Uterus (tissue), 4 donors: ENCODE measurements around the gene GLDC. TPM values are rescaled to one million over a fixed set of nuclear protein-coding genes. Genes with fewer than 3 reads are reported as not detected.
"Not testable (repeated sequence)": the region's sequence is repeated elsewhere in the genome, so short reads cannot be mapped to it uniquely, and the experiment has no call there.

ENCODE experiments used
- DNase-seq, 2 donors: peaks; one replicate each; pipeline ENCODE4 v3.0.0-alpha.2; 2019 to 2020
- H3K27ac ChIP-seq, 2 donors: fragments of 200-600 bp; sonication (generic); 1 replicate in 1 of 2; 2 replicates in 1 of 2; pipeline ENCODE4 v1.5.1; 2016 to 2018
- H3K27me3 ChIP-seq, 2 donors: fragments of 200-600 bp; sonication (generic); one replicate each; pipeline ENCODE4 v1.5.1; 2018 to 2019; ENCODE audit warnings: control low read depth in 1 of 2
- H3K36me3 ChIP-seq, 2 donors: fragments of 200-600 bp; sonication (generic); one replicate each; pipeline ENCODE4 v1.5.1; 2019; ENCODE audit warnings: control low read depth in 1 of 2
- H3K4me1 ChIP-seq, 2 donors: fragments of 200-600 bp; sonication (generic); one replicate each; pipeline ENCODE4 v1.5.1; 2018 to 2019; ENCODE audit warnings: control low read depth in 1 of 2
- H3K4me3 ChIP-seq, 2 donors: fragments of 200-600 bp; sonication (generic); 1 replicate in 1 of 2; 2 replicates in 1 of 2; pipeline ENCODE4 v1.5.1; 2018 to 2019; ENCODE audit warnings: mild to moderate bottlenecking in 1 of 2
- H3K9me3 ChIP-seq, 2 donors: fragments of 200-600 bp; sonication (generic); one replicate each; pipeline ENCODE4 v1.5.1; 2019; ENCODE audit warnings: control low read depth in 1 of 2
- POLR2A ChIP-seq, 2 donors: fragments of 450-650 bp; IDR thresholded peaks; one replicate each; pipeline ENCODE4 v1.6.1; 2016; ENCODE audit warnings: antibody characterized with exemption in 2 of 2, mild to moderate bottlenecking in 1 of 2, moderate library complexity in 1 of 2
- intact Hi-C: fragments of 100-400 bp; cut with DNase I; formaldehyde crosslinking; loops from one replicate; pipeline ENCODE4 v1.15.1; 2023; ENCODE audit warnings: low total_unique reads
- total RNA-seq, 4 donors: library from RNA; depleted of rRNA in 3 of 4; stranded (reverse); fragments of >200 nt in 3 of 4; gene quantifications; one replicate each; pipeline versions ENCODE4 v1.1.0 to v1.2.4, GENCODE V29; 2014 to 2023
- TF ChIP-seq, protein P1 (sequence below), 4 experiments: fragments of 200-600 bp in 2 of 4; fragments of 450-650 bp in 2 of 4; sonication (generic) in 2 of 4; IDR thresholded peaks; one replicate each; pipeline ENCODE4 v1.5.1; 2016 to 2019; ENCODE audit warnings: antibody characterized with exemption in 4 of 4, mild to moderate bottlenecking in 2 of 4, moderate library complexity in 1 of 4
- donor health status: DM: yes; HTN: yes; CAD: no.

GLDC gene
- total RNA-seq, 4 donors from 2014 or later: 0.26 to 8.4 (median 0.79) TPM; not detected in 1

GRCh38 chr9:6552033-6552432 lies 93.5 kb downstream of the GLDC start:
- TF ChIP-seq POLR2A (IDR thresholded peaks at IDR 0.05): no peak
- TF ChIP-seq, protein P1, sequence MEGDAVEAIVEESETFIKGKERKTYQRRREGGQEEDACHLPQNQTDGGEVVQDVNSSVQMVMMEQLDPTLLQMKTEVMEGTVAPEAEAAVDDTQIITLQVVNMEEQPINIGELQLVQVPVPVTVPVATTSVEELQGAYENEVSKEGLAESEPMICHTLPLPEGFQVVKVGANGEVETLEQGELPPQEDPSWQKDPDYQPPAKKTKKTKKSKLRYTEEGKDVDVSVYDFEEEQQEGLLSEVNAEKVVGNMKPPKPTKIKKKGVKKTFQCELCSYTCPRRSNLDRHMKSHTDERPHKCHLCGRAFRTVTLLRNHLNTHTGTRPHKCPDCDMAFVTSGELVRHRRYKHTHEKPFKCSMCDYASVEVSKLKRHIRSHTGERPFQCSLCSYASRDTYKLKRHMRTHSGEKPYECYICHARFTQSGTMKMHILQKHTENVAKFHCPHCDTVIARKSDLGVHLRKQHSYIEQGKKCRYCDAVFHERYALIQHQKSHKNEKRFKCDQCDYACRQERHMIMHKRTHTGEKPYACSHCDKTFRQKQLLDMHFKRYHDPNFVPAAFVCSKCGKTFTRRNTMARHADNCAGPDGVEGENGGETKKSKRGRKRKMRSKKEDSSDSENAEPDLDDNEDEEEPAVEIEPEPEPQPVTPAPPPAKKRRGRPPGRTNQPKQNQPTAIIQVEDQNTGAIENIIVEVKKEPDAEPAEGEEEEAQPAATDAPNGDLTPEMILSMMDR (IDR thresholded peaks at IDR 0.05): no peak
- intact Hi-C loops: no loop called here
- Histone ChIP-seq H3K27ac (no peak overlapping the region), H3K27me3 (no peaks in the 10 kb centered on the region), H3K4me3 (no peak overlapping the region), H3K4me1 (no peaks in the 10 kb centered on the region), H3K9me3 (no peaks in the 10 kb centered on the region), H3K36me3 (no peaks in the 10 kb centered on the region)
- DNase-seq: no peak

DNA sequence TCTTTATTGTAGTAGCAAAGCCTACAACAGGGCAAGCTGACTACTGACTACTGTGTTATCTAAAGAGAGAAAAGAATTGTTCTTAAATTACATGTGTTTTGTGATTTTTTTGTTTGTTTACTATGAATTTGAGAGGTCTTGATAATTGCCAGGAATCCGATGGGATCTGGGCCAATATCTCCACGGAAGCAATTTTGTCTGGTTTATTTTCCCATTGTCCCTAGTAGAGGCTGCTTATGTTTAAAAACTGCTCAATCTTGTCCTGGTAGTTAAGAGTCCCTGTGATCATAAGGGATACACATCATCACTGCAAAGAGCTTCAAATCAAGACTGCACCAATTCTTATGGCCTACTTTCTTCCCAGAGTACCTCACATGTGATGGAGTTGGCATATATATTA lies 94.4 kb downstream of the GLDC start:
- intact Hi-C loops: no loop called here
- H3K4me1 ChIP-seq: no peaks in the 10 kb centered on the region
- H3K4me3 ChIP-seq: no peak overlapping the region
- TF ChIP-seq POLR2A (IDR thresholded peaks at IDR 0.05): no peak
- TF ChIP-seq, protein P1 (IDR thresholded peaks at IDR 0.05): no peak
- no peaks in the 10 kb centered on the region for H3K27me3 ChIP-seq
- H3K9me3 ChIP-seq: no peaks in the 10 kb centered on the region
- H3K27ac ChIP-seq: no peak overlapping the region
- no peaks in the 10 kb centered on the region for H3K36me3 ChIP-seq
- DNase-seq: no peak

GRCh38 chr9:6549106-6549800 lies 96.3 kb downstream of the GLDC start:
- Histone ChIP-seq H3K27ac (no peak overlapping the region), H3K4me1 (no peaks in the 10 kb centered on the region), H3K4me3 (no peak overlapping the region), H3K9me3 (no peaks in the 10 kb centered on the region), H3K27me3 (no peaks in the 10 kb centered on the region), H3K36me3 (no peaks in the 10 kb centered on the region)
- DNase-seq: no peak
- no peak for TF ChIP-seq POLR2A (IDR thresholded peaks at IDR 0.05)
- intact Hi-C loops: no loop called here

DNA sequence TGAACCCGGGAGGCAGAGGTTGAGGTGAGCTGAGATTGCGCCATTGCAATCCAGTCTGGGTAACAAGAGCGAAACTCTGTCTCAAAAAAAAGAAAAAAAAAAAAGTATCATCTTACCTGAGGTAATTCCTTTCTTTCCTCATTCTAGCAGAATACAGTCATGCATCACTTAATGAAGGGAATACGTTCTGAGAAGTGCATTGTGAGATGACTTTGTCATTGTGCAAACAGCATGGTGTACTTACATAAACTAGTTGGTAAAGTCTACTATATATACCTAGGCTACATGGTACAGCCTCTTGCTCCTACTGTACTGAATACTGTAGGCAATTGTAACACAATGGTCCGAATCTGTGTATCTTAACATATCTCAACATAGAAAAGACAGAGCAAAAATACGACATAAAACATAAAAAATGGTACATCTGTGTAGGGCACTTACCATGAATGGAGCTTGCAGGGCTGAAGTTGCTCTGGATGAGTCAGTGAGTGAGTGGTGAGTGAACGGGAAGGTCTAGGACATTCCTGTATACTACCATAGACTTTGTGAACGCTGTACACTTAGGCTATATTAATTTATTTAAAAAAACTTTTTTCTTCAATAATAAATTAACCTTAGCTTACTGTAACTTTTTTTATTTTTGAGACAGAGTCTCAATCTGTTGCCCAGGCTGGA lies 100.4 kb downstream of the GLDC start:
- DNase-seq: no peak
- H3K4me3 ChIP-seq: no peak overlapping the region
- H3K36me3 ChIP-seq: no peaks in the 10 kb centered on the region
- TF ChIP-seq, protein P1 (IDR thresholded peaks at IDR 0.05): no peak
- TF ChIP-seq POLR2A (IDR thresholded peaks at IDR 0.05): no peak
- H3K4me1 ChIP-seq: no peaks in the 10 kb centered on the region
- no peak overlapping the region for H3K27ac ChIP-seq
- no peaks in the 10 kb centered on the region for H3K27me3 ChIP-seq
- no peaks in the 10 kb centered on the region for H3K9me3 ChIP-seq
- intact Hi-C loops: no loop called here

GRCh38 chr9:6543204-6543603 lies 102.3 kb downstream of the GLDC start:
- no peak overlapping the region for H3K4me3 ChIP-seq
- intact Hi-C loops: no loop called here
- no peaks in the 10 kb centered on the region for H3K27me3 ChIP-seq

DNA sequence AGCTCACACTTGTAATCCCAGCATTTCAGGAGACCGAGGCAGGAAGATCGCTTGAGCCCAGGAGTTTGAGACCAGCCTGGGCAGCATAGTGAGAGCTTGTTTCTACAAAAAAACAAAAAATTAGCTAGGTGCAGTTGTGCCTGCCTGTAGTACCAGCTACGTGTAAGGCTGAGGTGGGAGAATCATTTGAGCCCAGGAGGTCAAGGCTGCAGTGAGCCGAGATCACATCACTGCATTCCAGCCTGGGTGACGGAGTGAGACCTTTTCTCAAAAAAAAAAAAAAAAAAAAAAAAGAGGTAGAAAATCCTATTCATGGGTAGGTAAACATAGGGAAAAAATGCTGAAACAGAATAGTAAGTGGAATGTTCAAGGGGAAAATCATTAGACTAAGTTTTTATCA lies 102.9 kb downstream of the GLDC start:
- DNase-seq, intact Hi-C loops, H3K9me3 ChIP-seq, H3K4me1 ChIP-seq, H3K36me3 ChIP-seq, H3K27ac ChIP-seq, H3K27me3 ChIP-seq, H3K4me3 ChIP-seq: not testable (repeated sequence)

More at GRCh38 chr9:6543204-6543603, 102.3 kb downstream of the GLDC start:
- Histone ChIP-seq H3K9me3 (no peaks in the 10 kb centered on the region), H3K27ac (no peak overlapping the region), H3K4me1 (no peaks in the 10 kb centered on the region), H3K36me3 (no peaks in the 10 kb centered on the region)
- no peak for TF ChIP-seq POLR2A (IDR thresholded peaks at IDR 0.05)
- TF ChIP-seq, protein P1 (IDR thresholded peaks at IDR 0.05): no peak
- no peak for DNase-seq
